GM21526 (cell line): ENCODE data around the gene BFSP2.

Source experiments
- ATAC-seq: cut with Tn5 transposase; IDR thresholded peaks from one replicate; pipeline ENCODE4 v1.9.1; 2021; ENCODE audit warnings: moderate library complexity; ENCODE audit not compliant: unreplicated experiment, low FRiP score

BFSP2 gene

GRCh38 chr3:133381346-133382109, 18.3 kb upstream of the BFSP2 start:
- no peak for ATAC-seq

GRCh38 chr3:133383175-133383574, 16.7 kb upstream of the BFSP2 start:
- no peak for ATAC-seq

- ATAC-seq = no peak
These were observed 16.1 kb upstream of the BFSP2 start for GRCh38 chr3:133383741-133384140.

GRCh38 chr3:133384331-133385027, 15.4 kb upstream of the BFSP2 start:
- no peak for ATAC-seq

GRCh38 chr3:133386876-133387275, 13.0 kb upstream of the BFSP2 start:
- no peak for ATAC-seq

GRCh38 chr3:133387341-133387740, 12.5 kb upstream of the BFSP2 start:
- no peak for ATAC-seq

GRCh38 chr3:133388696-133389395, 11.0 kb upstream of the BFSP2 start:
- no peak for ATAC-seq

GRCh38 chr3:133390715-133391114, 9.1 kb upstream of the BFSP2 start:
- ATAC-seq = no peak

GRCh38 chr3:133393204-133393603, 6.7 kb upstream of the BFSP2 start:
- no peak for ATAC-seq

GRCh38 chr3:133393691-133394474, 6.0 kb upstream of the BFSP2 start:
- ATAC-seq = no peak

- ATAC-seq = no peak
These were observed 5.1 kb upstream of the BFSP2 start for GRCh38 chr3:133394561-133395311.

- ATAC-seq = no peak
These were observed 3.0 kb upstream of the BFSP2 start for GRCh38 chr3:133396906-133397305.

- no peak for ATAC-seq
These were observed 1.7 kb downstream of the BFSP2 start for GRCh38 chr3:133401374-133402135.

- no peak for ATAC-seq
These were observed 5.1 kb downstream of the BFSP2 start for GRCh38 chr3:133404920-133405319.

- no peak for ATAC-seq
These were observed 8.5 kb downstream of the BFSP2 start for GRCh38 chr3:133408366-133408765.

GRCh38 chr3:133408961-133409360, 9.1 kb downstream of the BFSP2 start:
- ATAC-seq = no peak

- ATAC-seq = no peak
These were observed 10.5 kb downstream of the BFSP2 start for GRCh38 chr3:133410191-133410892.
